ENCODE results near the gene HAPSTR1. TPM values are rescaled to one million over a fixed set of nuclear protein-coding genes. Genes with fewer than 3 reads are reported as not detected.

Gene HAPSTR1
- polyA plus RNA-seq, 3 donors: 7.2 to 58.9 (median 11.1) TPM

GRCh38 chr16:9122342-9122741, 30.9 kb downstream of the HAPSTR1 start:
- no peak overlapping the region for H2AFZ ChIP-seq (ENCODE audit: insufficient read depth, low read depth, low read length, poor library complexity, severe bottlenecking)
- H3K27me3 ChIP-seq (ENCODE audit: control insufficient read depth in 2 of 2, insufficient read depth in 2 of 2, low read length in 2 of 2): no peaks in the 10 kb centered on the region
- H3K4me3 ChIP-seq (replicated peaks in 1 of 3; ENCODE audit: low read depth in 2 of 3, low read length in 3 of 3): no peak overlapping the region
- 83% methylated on average over 2 of the region's 5 CpGs for WGBS (ENCODE audit: insufficient coverage)
- peaks cover 98% of the 10 kb centered on the region for H4K20me1 ChIP-seq (ENCODE audit: insufficient read depth, low read length)
- no peaks in the 10 kb centered on the region for H3K9me3 ChIP-seq (replicated peaks in 1 of 2; ENCODE audit: control insufficient read depth in 1 of 2, insufficient read depth in 1 of 2, low read length in 2 of 2)
- Mint-ChIP-seq H3K27me3 (ENCODE audit: low read depth in 3 of 3) (peaks cover 0 to 2% (median 0%) of the 10 kb centered on the region in 3 donors), H3K36me3 (peaks cover 63 to 77% of the 10 kb centered on the region in 2 donors), H3K4me1 (peaks cover 50% of the 10 kb centered on the region), H3K4me3 (no peak overlapping the region), H3K27ac (peak overlapping the region in 3 of 7 donors; percentile 68 to 93 (median 86)), H3K9me3 (no peaks in the 10 kb centered on the region)
- H3K9ac ChIP-seq (ENCODE audit: insufficient read depth, low read length, poor library complexity, severe bottlenecking): no peak overlapping the region
- intact Hi-C loops (cut with micrococcal nuclease): loop anchor here in 1 of 2 donors (10.0 kb wide), 1 partner anchor 158 kb away; the partner anchor contains the start of gene USP7
- peaks cover 22 to 33% of the 10 kb centered on the region in 2 donors for H3K4me1 ChIP-seq (ENCODE audit: control insufficient read depth in 1 of 2, insufficient read depth in 2 of 2, low read length in 2 of 2)
- H3K27ac ChIP-seq (ENCODE audit: low read depth in 1 of 2, low read length in 2 of 2): peak overlapping the region in 1 of 2 donors; percentile 73
- H3K79me2 ChIP-seq (ENCODE audit: insufficient read depth, low read length): peaks cover 90% of the 10 kb centered on the region
- peaks cover 30 to 70% of the 10 kb centered on the region in 2 donors for H3K36me3 ChIP-seq (replicated peaks in 1 of 2; ENCODE audit: control insufficient read depth in 1 of 2, insufficient read depth in 2 of 2, low read length in 2 of 2)
- no peak for DNase-seq
- H3K4me2 ChIP-seq (replicated peaks; ENCODE audit: extremely low read depth, low read length, poor library complexity, severe bottlenecking): no peak overlapping the region
- TF ChIP-seq CTCF (IDR thresholded peaks at IDR 0.05): no peak

- DNase-seq: no peak
- Histone ChIP-seq H3K4me1 (ENCODE audit: control insufficient read depth in 1 of 2, insufficient read depth in 2 of 2, low read length in 2 of 2) (peaks cover 28 to 39% of the 10 kb centered on the region in 2 donors), H3K4me3 (replicated peaks in 1 of 3; ENCODE audit: low read depth in 2 of 3, low read length in 3 of 3) (no peak overlapping the region), H3K36me3 (replicated peaks in 1 of 2; ENCODE audit: control insufficient read depth in 1 of 2, insufficient read depth in 2 of 2, low read length in 2 of 2) (peaks cover 23 to 63% of the 10 kb centered on the region in 2 donors), H3K9ac (ENCODE audit: insufficient read depth, low read length, poor library complexity, severe bottlenecking) (no peak overlapping the region), H2AFZ (ENCODE audit: insufficient read depth, low read depth, low read length, poor library complexity, severe bottlenecking) (no peak overlapping the region), H3K79me2 (ENCODE audit: insufficient read depth, low read length) (peaks cover 84% of the 10 kb centered on the region), H3K4me2 (replicated peaks; ENCODE audit: extremely low read depth, low read length, poor library complexity, severe bottlenecking) (no peak overlapping the region), H3K27me3 (ENCODE audit: control insufficient read depth in 2 of 2, insufficient read depth in 2 of 2, low read length in 2 of 2) (no peaks in the 10 kb centered on the region), H3K27ac (ENCODE audit: low read depth in 1 of 2, low read length in 2 of 2) (peak overlapping the region; percentile 26 to 73), H4K20me1 (ENCODE audit: insufficient read depth, low read length) (peaks cover 98% of the 10 kb centered on the region), H3K9me3 (replicated peaks in 1 of 2; ENCODE audit: control insufficient read depth in 1 of 2, insufficient read depth in 1 of 2, low read length in 2 of 2) (no peaks in the 10 kb centered on the region)
- H3K36me3 Mint-ChIP-seq: peaks cover 57 to 71% of the 10 kb centered on the region in 2 donors
- no CpG with 5 or more reads among the region's 2 CpGs for WGBS (ENCODE audit: insufficient coverage)
- H3K27me3 Mint-ChIP-seq (ENCODE audit: low read depth in 3 of 3): peaks cover 0 to 2% (median 0%) of the 10 kb centered on the region in 3 donors
- peak overlapping the region in 1 of 2 donors; percentile 6 for H3K4me3 Mint-ChIP-seq
- peak overlapping the region; percentile 80 to 95 (median 86) for H3K27ac Mint-ChIP-seq
- no peak for TF ChIP-seq CTCF (IDR thresholded peaks at IDR 0.05)
- H3K4me1 Mint-ChIP-seq: peaks cover 50% of the 10 kb centered on the region
- H3K9me3 Mint-ChIP-seq: no peaks in the 10 kb centered on the region
- intact Hi-C loops (cut with micrococcal nuclease): loop anchor here in 1 of 2 donors (10.0 kb wide), 1 partner anchor 158 kb away; the partner anchor contains the start of gene USP7
Observed at GRCh38 chr16:9122969-9123368, 31.5 kb downstream of the HAPSTR1 start.

Data from CD14-positive monocyte (primary cell).